Gastrocnemius medialis (tissue), 4 donors: Measurements from ENCODE around the gene UCN3.

Source experiments
- POLR2A ChIP-seq, 2 donors: fragments of 450-650 bp; IDR thresholded peaks; one replicate each; pipeline ENCODE4 v1.6.1; 2017; ENCODE audit warnings: antibody characterized with exemption in 2 of 2, mild to moderate bottlenecking in 2 of 2, moderate library complexity in 2 of 2
- TF ChIP-seq, protein P1 (sequence below), 5 experiments: fragments of 450-650 bp in 3 of 5; fragments of 200-600 bp in 2 of 5; sonication (generic) in 2 of 5; IDR thresholded peaks in 4 of 5; conservative IDR thresholded peaks in 1 of 5; 1 replicate in 4 of 5; 2 replicates in 1 of 5; pipeline ENCODE4 v1.5.1; 2016 to 2019; ENCODE audit warnings: antibody characterized with exemption in 5 of 5, mild to moderate bottlenecking in 3 of 5, moderate library complexity in 3 of 5

DNA sequence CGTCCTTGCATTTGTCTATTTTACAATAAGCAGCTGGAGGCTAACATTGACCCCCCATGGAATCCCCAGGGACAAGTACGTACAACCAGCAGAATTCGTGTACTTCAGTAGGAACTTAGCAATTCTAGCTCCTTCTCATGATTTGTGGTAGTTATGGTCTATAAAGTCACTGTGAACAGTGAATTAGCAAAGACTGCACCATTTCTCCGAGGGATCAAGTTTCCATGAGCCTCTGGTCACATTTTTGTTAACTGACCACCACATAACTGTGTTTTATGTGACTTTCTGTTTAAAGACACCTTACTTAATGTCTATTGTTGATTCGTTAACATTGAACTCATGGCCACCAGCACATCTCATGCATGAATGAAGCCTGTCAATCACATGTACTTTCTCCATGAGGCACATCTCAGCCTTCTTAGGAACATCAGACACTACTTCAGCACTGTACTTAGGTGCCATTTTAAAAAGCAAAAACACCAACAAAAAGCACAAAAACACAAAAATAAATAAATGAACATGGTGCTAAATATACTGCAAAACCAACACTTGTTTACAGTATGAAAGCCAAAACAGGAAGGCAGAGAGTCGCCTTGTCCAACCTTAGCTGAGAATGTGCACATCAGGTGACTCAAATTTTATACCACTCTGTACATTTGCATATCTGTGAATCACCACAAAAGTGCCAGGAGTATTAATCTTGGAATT is 9.0 kb upstream of the UCN3 start:
- TF ChIP-seq, protein P1, sequence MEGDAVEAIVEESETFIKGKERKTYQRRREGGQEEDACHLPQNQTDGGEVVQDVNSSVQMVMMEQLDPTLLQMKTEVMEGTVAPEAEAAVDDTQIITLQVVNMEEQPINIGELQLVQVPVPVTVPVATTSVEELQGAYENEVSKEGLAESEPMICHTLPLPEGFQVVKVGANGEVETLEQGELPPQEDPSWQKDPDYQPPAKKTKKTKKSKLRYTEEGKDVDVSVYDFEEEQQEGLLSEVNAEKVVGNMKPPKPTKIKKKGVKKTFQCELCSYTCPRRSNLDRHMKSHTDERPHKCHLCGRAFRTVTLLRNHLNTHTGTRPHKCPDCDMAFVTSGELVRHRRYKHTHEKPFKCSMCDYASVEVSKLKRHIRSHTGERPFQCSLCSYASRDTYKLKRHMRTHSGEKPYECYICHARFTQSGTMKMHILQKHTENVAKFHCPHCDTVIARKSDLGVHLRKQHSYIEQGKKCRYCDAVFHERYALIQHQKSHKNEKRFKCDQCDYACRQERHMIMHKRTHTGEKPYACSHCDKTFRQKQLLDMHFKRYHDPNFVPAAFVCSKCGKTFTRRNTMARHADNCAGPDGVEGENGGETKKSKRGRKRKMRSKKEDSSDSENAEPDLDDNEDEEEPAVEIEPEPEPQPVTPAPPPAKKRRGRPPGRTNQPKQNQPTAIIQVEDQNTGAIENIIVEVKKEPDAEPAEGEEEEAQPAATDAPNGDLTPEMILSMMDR (IDR thresholded peaks at IDR 0.05 in 4 of 5, conservative IDR thresholded peaks at IDR 0.05 in 1 of 5), result no peak
- no peak for TF ChIP-seq POLR2A (IDR thresholded peaks at IDR 0.05)
